Sigmoid colon (tissue), 7 donors: ENCODE measurements around the gene CAPN10. TPM values are rescaled to one million over a fixed set of nuclear protein-coding genes. Genes with fewer than 3 reads are reported as not detected.

Experiments
- DNase-seq: peaks from one replicate; pipeline ENCODE4 v3.0.0-alpha.2; 2019
- H3K27ac ChIP-seq, 4 donors: fragments of 200-600 bp; sonication (generic); one replicate each; pipeline ENCODE4 v1.5.1; 2016 to 2019; ENCODE audit warnings: mild to moderate bottlenecking in 1 of 4
- H3K27me3 ChIP-seq, 3 donors: fragments of 200-600 bp; sonication (generic); one replicate each; pipeline ENCODE4 v1.5.1; 2019; ENCODE audit warnings: mild to moderate bottlenecking in 1 of 3
- H3K36me3 ChIP-seq, 4 donors: fragments of 200-600 bp; sonication (generic); one replicate each; pipeline ENCODE4 v1.5.1; 2016 to 2019
- H3K4me1 ChIP-seq, 4 donors: fragments of 200-600 bp; sonication (generic); one replicate each; pipeline ENCODE4 v1.5.1; 2017 to 2019
- H3K4me3 ChIP-seq, 4 donors: fragments of 200-600 bp; sonication (generic); one replicate each; pipeline ENCODE4 v1.5.1; 2017 to 2019; ENCODE audit warnings: mild to moderate bottlenecking in 2 of 4, moderate library complexity in 1 of 4
- H3K9me3 ChIP-seq, 4 donors: fragments of 200-600 bp in 3 of 4; sonication (generic) in 3 of 4; one replicate each; pipeline versions ENCODE4 v1.5.1 to v1.6.1; 2013 to 2019
- EP300 ChIP-seq, 4 donors: sonication (generic); formaldehyde crosslinking; IDR thresholded peaks; one replicate each; pipeline ENCODE4 v1.6.1; 2017; ENCODE audit warnings: antibody characterized with exemption in 4 of 4
- POLR2A ChIP-seq, 2 donors: fragments of 450-650 bp; IDR thresholded peaks; one replicate each; pipeline ENCODE4 v1.6.1; 2016; ENCODE audit warnings: antibody characterized with exemption in 2 of 2, mild to moderate bottlenecking in 2 of 2, moderate library complexity in 2 of 2
- POLR2AphosphoS5 ChIP-seq, 4 donors: sonication (generic); formaldehyde crosslinking; IDR thresholded peaks; one replicate each; pipeline ENCODE4 v1.6.1; 2017; ENCODE audit warnings: antibody characterized with exemption in 4 of 4
- WGBS, 2 donors: extraction: QIAGEN DNeasy Blood & Tissue Kit; methylation state at CpG; one replicate each; pipeline ENCODE4 v1.1.7; 2013; 5-methylcytosine and 5-hydroxymethylcytosine counted together
- intact Hi-C: fragments of 100-400 bp; cut with DNase I; formaldehyde crosslinking; loops from one replicate; pipeline ENCODE4 v1.15.1; 2023
- polyA plus RNA-seq, 3 donors: library from polyadenylated mRNA; stranded (reverse); fragments of 200-250 nt; gene quantifications; one replicate each; pipeline ENCODE4 v1.2.3, GENCODE V29; 2013
- total RNA-seq, 4 donors: library from RNA; depleted of rRNA; stranded (reverse); fragments of >200 nt; gene quantifications; one replicate each; pipeline ENCODE4 v1.1.0, GENCODE V29; 2016
- TF ChIP-seq, protein P1 (sequence below), 4 experiments: fragments of 450-650 bp in 3 of 4; fragments of 200-600 bp in 1 of 4; IDR thresholded peaks; one replicate each; pipeline ENCODE4 v1.5.1; 2016 to 2019; ENCODE audit warnings: antibody characterized with exemption in 4 of 4, mild to moderate bottlenecking in 3 of 4, moderate library complexity in 2 of 4
- donor health status: healthy with polysubstance abuse.
- donor health status: Bipolar disorder and iron deficiency.
- donor health status: healthy.

Gene CAPN10
- total and polyA plus RNA-seq, 7 donors = 10.5 to 33.0 (median 16.4) TPM

DNA sequence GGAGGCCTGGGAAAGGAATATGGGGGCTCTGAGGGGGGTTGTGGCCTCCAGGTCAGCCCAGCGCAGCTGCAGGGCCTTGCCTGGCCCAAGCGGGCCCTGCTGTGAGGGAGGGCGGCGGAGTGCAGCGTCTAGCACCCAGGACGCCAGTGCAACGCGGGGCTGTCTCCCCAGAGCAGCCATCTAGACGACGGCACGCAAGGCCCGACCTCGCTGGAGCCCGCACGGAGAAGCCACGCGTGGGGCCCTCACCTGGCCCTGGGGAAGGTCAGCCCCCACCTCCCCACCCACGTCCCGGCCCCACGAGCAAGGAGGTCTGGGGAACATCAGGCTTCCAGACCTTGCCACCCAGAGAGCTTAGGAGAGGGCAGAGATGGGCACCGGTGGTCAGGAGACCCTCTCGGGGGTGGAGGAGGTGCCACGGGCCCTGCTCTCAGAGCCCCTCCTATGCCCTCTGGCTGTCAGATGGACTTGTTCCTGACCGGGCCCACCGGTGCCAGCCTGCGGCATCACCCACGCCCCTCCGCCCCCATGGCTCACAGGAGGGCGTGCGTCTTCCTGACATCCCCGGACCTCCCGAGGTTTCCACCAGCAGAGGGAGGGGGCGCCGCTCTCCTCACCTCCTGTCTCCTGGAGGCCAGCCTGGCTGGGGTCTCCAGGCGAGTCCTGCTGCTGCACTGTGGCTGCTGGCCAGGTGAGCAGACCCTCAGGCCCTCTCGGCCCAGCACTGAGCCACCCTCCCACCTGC, 55.7 kb downstream of the CAPN10 start:
- no peak overlapping the region for H3K27ac ChIP-seq
- peaks cover 0 to 58% (median 35%) of the 10 kb centered on the region in 3 donors for H3K27me3 ChIP-seq
- H3K9me3 ChIP-seq = no peaks in the 10 kb centered on the region
- H3K4me1 ChIP-seq = no peaks in the 10 kb centered on the region
- peak; percentile 54 for DNase-seq
- H3K36me3 ChIP-seq = no peaks in the 10 kb centered on the region
- TF ChIP-seq EP300 (IDR thresholded peaks at IDR 0.05) (no peak), POLR2AphosphoS5 (IDR thresholded peaks at IDR 0.05) (no peak), POLR2A (IDR thresholded peaks at IDR 0.05) (no peak)
- TF ChIP-seq, protein P1, sequence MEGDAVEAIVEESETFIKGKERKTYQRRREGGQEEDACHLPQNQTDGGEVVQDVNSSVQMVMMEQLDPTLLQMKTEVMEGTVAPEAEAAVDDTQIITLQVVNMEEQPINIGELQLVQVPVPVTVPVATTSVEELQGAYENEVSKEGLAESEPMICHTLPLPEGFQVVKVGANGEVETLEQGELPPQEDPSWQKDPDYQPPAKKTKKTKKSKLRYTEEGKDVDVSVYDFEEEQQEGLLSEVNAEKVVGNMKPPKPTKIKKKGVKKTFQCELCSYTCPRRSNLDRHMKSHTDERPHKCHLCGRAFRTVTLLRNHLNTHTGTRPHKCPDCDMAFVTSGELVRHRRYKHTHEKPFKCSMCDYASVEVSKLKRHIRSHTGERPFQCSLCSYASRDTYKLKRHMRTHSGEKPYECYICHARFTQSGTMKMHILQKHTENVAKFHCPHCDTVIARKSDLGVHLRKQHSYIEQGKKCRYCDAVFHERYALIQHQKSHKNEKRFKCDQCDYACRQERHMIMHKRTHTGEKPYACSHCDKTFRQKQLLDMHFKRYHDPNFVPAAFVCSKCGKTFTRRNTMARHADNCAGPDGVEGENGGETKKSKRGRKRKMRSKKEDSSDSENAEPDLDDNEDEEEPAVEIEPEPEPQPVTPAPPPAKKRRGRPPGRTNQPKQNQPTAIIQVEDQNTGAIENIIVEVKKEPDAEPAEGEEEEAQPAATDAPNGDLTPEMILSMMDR (IDR thresholded peaks at IDR 0.05) = no peak
- 78 to 88% methylated on average over 36 of the region's 36 CpGs for WGBS, 2 donors
- H3K4me3 ChIP-seq = no peak overlapping the region
- intact Hi-C loops = no loop called here

DNA sequence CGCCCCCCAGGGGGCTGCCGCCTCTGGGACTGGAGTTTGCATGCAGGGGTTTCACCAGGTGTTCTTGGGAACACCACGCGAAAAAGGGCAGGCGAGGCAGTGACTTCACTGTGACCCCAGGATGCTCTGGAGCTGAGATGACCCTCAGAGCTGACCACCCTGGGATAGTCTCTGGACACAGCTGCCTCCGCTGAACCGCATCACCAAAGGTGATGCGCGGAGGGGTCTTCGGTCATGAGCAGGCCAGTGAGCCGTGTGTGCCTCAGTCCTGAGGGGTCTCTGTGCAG, 56.2 kb downstream of the CAPN10 start:
- Histone ChIP-seq H3K4me3 (no peak overlapping the region), H3K27ac (no peak overlapping the region), H3K9me3 (no peaks in the 10 kb centered on the region), H3K27me3 (peaks cover 0 to 63% (median 35%) of the 10 kb centered on the region in 3 donors), H3K36me3 (no peaks in the 10 kb centered on the region), H3K4me1 (no peaks in the 10 kb centered on the region)
- TF ChIP-seq, protein P1 (IDR thresholded peaks at IDR 0.05) = no peak
- TF ChIP-seq EP300 (IDR thresholded peaks at IDR 0.05) = no peak
- no peak for TF ChIP-seq POLR2AphosphoS5 (IDR thresholded peaks at IDR 0.05)
- TF ChIP-seq POLR2A (IDR thresholded peaks at IDR 0.05) = no peak
- DNase-seq = no peak
- intact Hi-C loops = no loop called here
- WGBS, 2 donors = 88 to 93% methylated on average over 11 of the region's 11 CpGs

DNA sequence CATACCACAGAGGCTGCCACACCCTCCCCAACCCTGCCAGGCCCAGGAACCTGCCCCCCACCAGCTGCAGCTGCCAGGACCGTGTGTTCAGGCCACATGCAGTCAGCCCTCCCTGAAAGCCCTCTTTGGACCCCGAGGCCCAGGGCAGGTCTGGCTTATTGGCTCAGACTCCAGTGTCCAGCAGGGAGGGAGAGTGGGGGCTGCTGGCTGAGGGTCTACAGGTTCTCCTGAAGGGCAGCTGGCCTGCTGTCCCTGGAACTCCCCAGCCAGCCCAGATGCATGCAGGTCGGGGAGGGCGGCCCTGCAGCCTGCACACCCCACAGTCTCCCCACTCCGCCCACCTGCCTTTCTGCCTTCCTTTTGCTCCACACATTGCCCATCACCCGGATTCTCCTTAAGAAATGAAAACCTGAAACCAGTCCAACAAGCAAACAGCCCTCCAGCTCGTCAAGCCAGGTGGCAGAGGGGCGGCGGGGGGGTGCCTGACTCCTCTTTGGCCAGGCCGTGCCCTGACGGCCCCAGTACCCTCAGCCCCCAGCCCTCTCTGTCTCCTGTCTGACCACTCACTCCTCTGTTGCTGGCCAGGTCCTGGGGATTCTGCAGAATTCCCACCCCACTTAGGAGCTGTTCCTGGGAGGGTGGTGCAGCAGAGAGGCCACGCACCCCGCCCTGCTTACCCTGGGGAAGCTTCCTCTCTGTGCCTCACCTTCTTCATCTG, 56.7 kb downstream of the CAPN10 start:
- Histone ChIP-seq H3K36me3 (no peaks in the 10 kb centered on the region), H3K4me3 (no peak overlapping the region), H3K4me1 (no peaks in the 10 kb centered on the region), H3K27ac (no peak overlapping the region), H3K9me3 (no peaks in the 10 kb centered on the region), H3K27me3 (peaks cover 0 to 68% (median 35%) of the 10 kb centered on the region in 3 donors)
- peak; percentile 54 for DNase-seq
- intact Hi-C loops = no loop called here
- no peak for TF ChIP-seq EP300 (IDR thresholded peaks at IDR 0.05)
- no peak for TF ChIP-seq POLR2A (IDR thresholded peaks at IDR 0.05)
- TF ChIP-seq, protein P1 (IDR thresholded peaks at IDR 0.05) = no peak
- no peak for TF ChIP-seq POLR2AphosphoS5 (IDR thresholded peaks at IDR 0.05)
- 51 to 76% methylated on average over 13 of the region's 13 CpGs for WGBS, 2 donors

GRCh38 chr2:240643811-240644150, 57.2 kb downstream of the CAPN10 start:
- no peaks in the 10 kb centered on the region for H3K9me3 ChIP-seq
- H3K27me3 ChIP-seq = peaks cover 0 to 73% (median 35%) of the 10 kb centered on the region in 3 donors
- intact Hi-C loops = no loop called here
- TF ChIP-seq EP300 (IDR thresholded peaks at IDR 0.05) = no peak
- TF ChIP-seq, protein P1 (IDR thresholded peaks at IDR 0.05) = no peak
- no peak for TF ChIP-seq POLR2A (IDR thresholded peaks at IDR 0.05)
- no peak for TF ChIP-seq POLR2AphosphoS5 (IDR thresholded peaks at IDR 0.05)
- no peaks in the 10 kb centered on the region for H3K36me3 ChIP-seq
- DNase-seq = no peak
- no peak overlapping the region for H3K27ac ChIP-seq
- WGBS, 2 donors = 77 to 88% methylated on average over 15 of the region's 15 CpGs
- no peak overlapping the region for H3K4me3 ChIP-seq
- no peaks in the 10 kb centered on the region for H3K4me1 ChIP-seq
